Kidney epithelial cell (primary cell): ENCODE results near the gene BPGM. TPM values are rescaled to one million over a fixed set of nuclear protein-coding genes. Genes with fewer than 3 reads are reported as not detected.
A peak's percentile ranks its signal among the peaks of the same experiment; 100 is the strongest.

Source experiments
- DNase-seq: peaks from one replicate; pipeline ENCODE4 v3.0.0-alpha.2; 2010; ENCODE audit warnings: low read depth
- H3K27me3 ChIP-seq: 2 replicates; pipeline ENCODE4 v1.6.0; 2011; ENCODE audit warnings: low read length; ENCODE audit not compliant: control insufficient read depth, insufficient read depth
- H3K36me3 ChIP-seq: 2 replicates; pipeline ENCODE4 v1.5.1; 2011; ENCODE audit warnings: low read length; ENCODE audit not compliant: control insufficient read depth, insufficient read depth
- H3K4me3 ChIP-seq: 2 replicates; pipeline ENCODE4 v1.5.1; 2011; ENCODE audit warnings: low read depth, mild to moderate bottlenecking, control low read depth, low read length
- total RNA-seq: library from RNA; depleted of rRNA; stranded (reverse); fragments of >200 nt; gene quantifications from 2 replicates; pipeline ENCODE4 v1.2.3, GENCODE V29; 2015
- TF ChIP-seq, protein P1 (sequence below): IDR thresholded peaks from 2 replicates; pipeline ENCODE4 v1.5.1; 2011; ENCODE audit warnings: mild to moderate bottlenecking, moderate library complexity, low read length, control low read depth, inconsistent platforms; ENCODE audit not compliant: insufficient read depth, poor library complexity, severe bottlenecking

The BPGM gene
- total RNA-seq, 1 donor from 2014 or later: 30.7 TPM

DNA sequence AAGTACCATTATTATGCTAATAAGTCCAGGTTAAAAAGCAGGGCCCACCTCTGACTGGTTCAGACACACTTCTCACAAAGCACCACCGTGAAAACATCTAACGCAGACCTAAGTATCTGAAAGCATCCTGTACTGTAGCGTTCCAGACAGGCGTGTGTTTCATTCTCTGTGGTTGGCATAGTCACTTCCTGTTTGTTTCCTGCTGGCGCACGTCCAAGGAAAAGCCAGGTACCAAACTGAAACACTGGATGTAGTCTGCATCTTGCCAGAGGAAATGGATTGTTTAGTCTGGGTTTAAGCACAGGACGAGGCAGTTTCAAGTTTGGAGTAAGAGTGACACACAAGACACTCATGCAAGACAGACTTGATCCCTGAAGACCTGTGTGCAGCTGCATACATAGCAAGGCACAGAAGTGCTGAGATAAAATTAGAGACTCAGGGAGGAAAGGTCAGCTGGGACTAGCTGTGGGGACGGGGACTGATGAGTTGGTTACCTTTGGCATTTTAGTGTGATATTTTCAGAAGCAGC is 23.3 kb downstream of the BPGM start:
- H3K4me3 ChIP-seq: no peak overlapping the region
- no peaks in the 10 kb centered on the region for H3K36me3 ChIP-seq
- peak; percentile 89 for DNase-seq
- no peaks in the 10 kb centered on the region for H3K27me3 ChIP-seq
- TF ChIP-seq, protein P1, sequence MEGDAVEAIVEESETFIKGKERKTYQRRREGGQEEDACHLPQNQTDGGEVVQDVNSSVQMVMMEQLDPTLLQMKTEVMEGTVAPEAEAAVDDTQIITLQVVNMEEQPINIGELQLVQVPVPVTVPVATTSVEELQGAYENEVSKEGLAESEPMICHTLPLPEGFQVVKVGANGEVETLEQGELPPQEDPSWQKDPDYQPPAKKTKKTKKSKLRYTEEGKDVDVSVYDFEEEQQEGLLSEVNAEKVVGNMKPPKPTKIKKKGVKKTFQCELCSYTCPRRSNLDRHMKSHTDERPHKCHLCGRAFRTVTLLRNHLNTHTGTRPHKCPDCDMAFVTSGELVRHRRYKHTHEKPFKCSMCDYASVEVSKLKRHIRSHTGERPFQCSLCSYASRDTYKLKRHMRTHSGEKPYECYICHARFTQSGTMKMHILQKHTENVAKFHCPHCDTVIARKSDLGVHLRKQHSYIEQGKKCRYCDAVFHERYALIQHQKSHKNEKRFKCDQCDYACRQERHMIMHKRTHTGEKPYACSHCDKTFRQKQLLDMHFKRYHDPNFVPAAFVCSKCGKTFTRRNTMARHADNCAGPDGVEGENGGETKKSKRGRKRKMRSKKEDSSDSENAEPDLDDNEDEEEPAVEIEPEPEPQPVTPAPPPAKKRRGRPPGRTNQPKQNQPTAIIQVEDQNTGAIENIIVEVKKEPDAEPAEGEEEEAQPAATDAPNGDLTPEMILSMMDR: no peak

DNA sequence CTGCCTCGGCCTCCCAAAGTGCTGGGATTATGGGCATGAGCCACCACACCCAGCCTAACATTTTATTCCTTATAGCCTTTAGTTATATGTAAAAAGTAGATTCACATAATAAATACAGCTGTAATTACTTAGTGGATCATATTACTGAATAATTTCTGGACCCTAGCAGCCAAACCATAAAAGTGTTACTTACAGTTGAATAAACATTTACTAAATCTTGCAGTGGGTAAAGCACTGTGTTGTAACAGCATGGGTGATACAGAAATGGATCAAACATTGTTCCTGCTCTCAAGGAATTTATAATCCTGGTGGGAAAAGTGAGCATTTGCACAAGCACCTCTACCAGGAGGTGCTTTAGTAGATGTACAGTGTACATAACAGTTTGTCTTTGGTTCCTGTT is 25.0 kb downstream of the BPGM start:
- TF ChIP-seq, protein P1: no peak
- Histone ChIP-seq H3K36me3 (no peaks in the 10 kb centered on the region), H3K27me3 (no peaks in the 10 kb centered on the region), H3K4me3 (no peak overlapping the region)
- no peak for DNase-seq

DNA sequence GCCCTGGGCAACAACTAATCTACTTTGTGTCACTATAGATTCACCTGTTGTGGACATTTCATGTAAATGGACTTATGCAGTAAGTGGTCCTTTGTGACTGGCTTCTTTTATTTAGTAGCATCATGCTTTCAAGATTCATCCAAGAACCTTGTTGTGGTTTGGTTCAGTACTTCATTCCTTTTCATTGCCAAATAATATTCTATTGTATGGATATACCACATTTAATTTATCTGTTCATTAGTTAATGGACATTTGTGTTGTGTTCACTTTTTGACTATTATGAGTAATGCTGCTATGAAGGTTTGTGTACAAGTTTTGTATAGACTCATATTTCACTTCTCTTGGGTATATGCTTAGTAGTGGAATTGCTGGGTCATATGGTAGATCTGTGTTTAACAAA is 27.8 kb downstream of the BPGM start:
- H3K36me3 ChIP-seq: no peaks in the 10 kb centered on the region
- no peaks in the 10 kb centered on the region for H3K27me3 ChIP-seq
- no peak for DNase-seq
- H3K4me3 ChIP-seq: no peak overlapping the region
- TF ChIP-seq, protein P1: no peak

DNA sequence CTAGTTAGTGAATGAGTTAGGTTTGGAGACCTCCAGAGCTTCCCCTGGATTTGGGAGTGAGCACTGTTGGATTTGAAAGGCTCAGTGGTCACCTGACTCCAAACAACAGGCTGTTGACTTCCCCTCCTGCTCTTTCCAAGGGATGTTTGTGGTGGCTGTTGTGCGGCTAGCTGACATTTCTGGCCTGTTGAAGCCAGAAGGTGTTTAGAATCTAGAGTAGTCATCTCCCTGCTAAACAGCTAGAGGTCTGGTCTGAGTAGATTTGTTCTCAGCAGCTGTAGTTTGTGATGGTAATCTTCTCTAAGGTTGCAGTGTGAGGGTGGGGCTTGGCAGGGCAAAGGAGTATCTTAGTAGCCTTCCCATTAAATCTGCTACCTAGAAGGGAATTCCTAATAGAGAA is 30.1 kb downstream of the BPGM start:
- no peak overlapping the region for H3K4me3 ChIP-seq
- DNase-seq: no peak
- H3K27me3 ChIP-seq: no peaks in the 10 kb centered on the region
- TF ChIP-seq, protein P1: no peak
- no peaks in the 10 kb centered on the region for H3K36me3 ChIP-seq

DNA sequence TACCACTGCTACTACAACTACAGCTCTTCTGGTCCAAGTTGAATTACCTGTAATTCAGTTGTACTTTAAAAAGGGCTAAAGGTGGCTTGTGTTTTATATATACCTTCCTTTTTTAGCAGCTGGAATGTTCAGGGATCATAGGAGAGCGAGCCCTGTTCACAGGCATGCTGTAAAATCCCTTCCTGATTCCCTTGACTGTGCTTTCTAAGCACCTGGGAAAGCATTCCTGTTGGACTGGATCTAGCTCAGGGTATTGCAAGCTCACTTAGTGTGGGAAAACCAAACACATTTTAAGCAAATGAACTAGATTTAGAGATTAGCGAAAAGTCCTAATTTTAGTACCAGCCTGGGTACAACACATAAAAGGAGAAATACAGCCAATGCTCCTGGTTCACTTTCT is 31.5 kb downstream of the BPGM start:
- Histone ChIP-seq H3K4me3 (no peak overlapping the region), H3K36me3 (no peaks in the 10 kb centered on the region), H3K27me3 (no peaks in the 10 kb centered on the region)
- TF ChIP-seq, protein P1: no peak
- DNase-seq: no peak

DNA sequence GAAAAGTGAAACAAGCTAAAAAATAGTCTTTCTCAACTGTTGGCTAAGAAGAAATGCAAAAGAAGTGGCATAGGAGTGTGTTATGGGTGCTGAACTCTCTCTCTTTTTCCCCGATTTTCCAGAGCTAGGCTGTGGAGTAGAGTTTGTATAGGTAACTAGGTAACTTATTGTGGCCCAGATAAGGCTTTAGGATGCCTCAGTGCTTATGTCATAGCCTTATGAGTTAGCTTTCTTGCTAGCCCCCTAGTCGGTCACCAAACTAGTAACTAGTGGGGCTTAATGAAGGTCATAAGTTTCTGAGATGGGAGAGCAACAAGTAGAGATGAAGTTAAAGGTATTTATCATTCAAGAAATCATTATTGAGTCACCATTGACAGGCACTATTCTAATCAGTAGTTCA is 32.4 kb downstream of the BPGM start:
- TF ChIP-seq, protein P1: no peak
- no peak overlapping the region for H3K4me3 ChIP-seq
- H3K27me3 ChIP-seq: no peaks in the 10 kb centered on the region
- H3K36me3 ChIP-seq: no peaks in the 10 kb centered on the region
- no peak for DNase-seq
